ENCODE data around the gene GIMAP7. TPM values are rescaled to one million over a fixed set of nuclear protein-coding genes. Genes with fewer than 3 reads are reported as not detected.
A peak's percentile ranks its signal among the peaks of the same experiment; 100 is the strongest.

The GIMAP7 gene
- total and polyA plus RNA-seq, 2 donors: 48.1 to 69.0 TPM

GRCh38 chr7:150562919-150563318 lies 48.2 kb downstream of the GIMAP7 start:
- 97% methylated on average over 2 of the region's 2 CpGs for WGBS
- H3K27ac ChIP-seq (ENCODE audit: low read depth in 1 of 2, low read length in 1 of 2): no peak overlapping the region

GRCh38 chr7:150564006-150564405 lies 49.3 kb downstream of the GIMAP7 start:
- H3K27me3 ChIP-seq (ENCODE audit: control insufficient read depth in 2 of 2, insufficient read depth in 1 of 2, low read length in 1 of 2): no peaks in the 10 kb centered on the region
- WGBS: 49% methylated on average over 5 of the region's 5 CpGs
- H3K36me3 ChIP-seq (ENCODE audit: control insufficient read depth in 2 of 2, insufficient read depth in 2 of 2, low read length in 1 of 2): no peaks in the 10 kb centered on the region
- peaks cover 0 to 4% of the 10 kb centered on the region in 2 donors for H3K4me1 ChIP-seq (ENCODE audit: control insufficient read depth in 2 of 2, insufficient read depth in 2 of 2, low read length in 2 of 2)
- no peak for DNase-seq (ENCODE audit: low read depth in 6 of 9, low spot score in 9 of 9)
- no peak overlapping the region for H3K4me3 ChIP-seq (ENCODE audit: low read length in 2 of 2)
- no peak overlapping the region for H3K27ac ChIP-seq (ENCODE audit: low read depth in 1 of 2, low read length in 1 of 2)
- peaks cover 0 to 17% of the 10 kb centered on the region in 2 donors for H3K9me3 ChIP-seq (ENCODE audit: control insufficient read depth in 2 of 2, insufficient read depth in 1 of 2, low read length in 1 of 2)

More at GRCh38 chr7:150562919-150563318, 48.2 kb downstream of the GIMAP7 start:
- no peak for DNase-seq (ENCODE audit: low read depth in 6 of 9, low spot score in 9 of 9)
- Histone ChIP-seq H3K36me3 (ENCODE audit: control insufficient read depth in 2 of 2, insufficient read depth in 2 of 2, low read length in 1 of 2) (no peaks in the 10 kb centered on the region), H3K9me3 (ENCODE audit: control insufficient read depth in 2 of 2, insufficient read depth in 1 of 2, low read length in 1 of 2) (peaks cover 0 to 17% of the 10 kb centered on the region in 2 donors), H3K27me3 (ENCODE audit: control insufficient read depth in 2 of 2, insufficient read depth in 1 of 2, low read length in 1 of 2) (no peaks in the 10 kb centered on the region), H3K4me3 (ENCODE audit: low read length in 2 of 2) (no peak overlapping the region), H3K4me1 (ENCODE audit: control insufficient read depth in 2 of 2, insufficient read depth in 2 of 2, low read length in 2 of 2) (peaks cover 0 to 4% of the 10 kb centered on the region in 2 donors)

GRCh38 chr7:150564566-150564965 lies 49.9 kb downstream of the GIMAP7 start:
- H3K4me3 ChIP-seq (ENCODE audit: low read length in 2 of 2): no peak overlapping the region
- H3K4me1 ChIP-seq (ENCODE audit: control insufficient read depth in 2 of 2, insufficient read depth in 2 of 2, low read length in 2 of 2): peaks cover 0 to 4% of the 10 kb centered on the region in 2 donors
- peaks cover 0 to 13% of the 10 kb centered on the region in 2 donors for H3K9me3 ChIP-seq (ENCODE audit: control insufficient read depth in 2 of 2, insufficient read depth in 1 of 2, low read length in 1 of 2)
- no peak for DNase-seq (ENCODE audit: low read depth in 6 of 9, low spot score in 9 of 9)
- no peak overlapping the region for H3K27ac ChIP-seq (ENCODE audit: low read depth in 1 of 2, low read length in 1 of 2)
- 80% methylated on average over 3 of the region's 3 CpGs for WGBS
- no peaks in the 10 kb centered on the region for H3K36me3 ChIP-seq (ENCODE audit: control insufficient read depth in 2 of 2, insufficient read depth in 2 of 2, low read length in 1 of 2)
- H3K27me3 ChIP-seq (ENCODE audit: control insufficient read depth in 2 of 2, insufficient read depth in 1 of 2, low read length in 1 of 2): no peaks in the 10 kb centered on the region

- Histone ChIP-seq H3K9me3 (ENCODE audit: control insufficient read depth in 2 of 2, insufficient read depth in 1 of 2, low read length in 1 of 2) (peaks cover 0 to 11% of the 10 kb centered on the region in 2 donors), H3K36me3 (ENCODE audit: control insufficient read depth in 2 of 2, insufficient read depth in 2 of 2, low read length in 1 of 2) (peaks cover 0 to 3% of the 10 kb centered on the region in 2 donors), H3K4me3 (ENCODE audit: low read length in 2 of 2) (no peak overlapping the region), H3K27me3 (ENCODE audit: control insufficient read depth in 2 of 2, insufficient read depth in 1 of 2, low read length in 1 of 2) (no peaks in the 10 kb centered on the region), H3K4me1 (ENCODE audit: control insufficient read depth in 2 of 2, insufficient read depth in 2 of 2, low read length in 2 of 2) (peaks cover 0 to 4% of the 10 kb centered on the region in 2 donors), H3K27ac (ENCODE audit: low read depth in 1 of 2, low read length in 1 of 2) (no peak overlapping the region)
- no peak for DNase-seq (ENCODE audit: low read depth in 6 of 9, low spot score in 9 of 9)
- WGBS: 98% methylated on average over 7 of the region's 7 CpGs
These were observed 50.6 kb downstream of the GIMAP7 start for GRCh38 chr7:150565239-150565638.

GRCh38 chr7:150566123-150566522 lies 51.5 kb downstream of the GIMAP7 start:
- peaks cover 0 to 3% of the 10 kb centered on the region in 2 donors for H3K36me3 ChIP-seq (ENCODE audit: control insufficient read depth in 2 of 2, insufficient read depth in 2 of 2, low read length in 1 of 2)
- no peak overlapping the region for H3K4me3 ChIP-seq (ENCODE audit: low read length in 2 of 2)
- H3K27me3 ChIP-seq (ENCODE audit: control insufficient read depth in 2 of 2, insufficient read depth in 1 of 2, low read length in 1 of 2): no peaks in the 10 kb centered on the region
- H3K4me1 ChIP-seq (ENCODE audit: control insufficient read depth in 2 of 2, insufficient read depth in 2 of 2, low read length in 2 of 2): peaks cover 0 to 4% of the 10 kb centered on the region in 2 donors
- H3K27ac ChIP-seq (ENCODE audit: low read depth in 1 of 2, low read length in 1 of 2): no peak overlapping the region
- 94% methylated on average over 3 of the region's 3 CpGs for WGBS
- DNase-seq (ENCODE audit: low read depth in 6 of 9, low spot score in 9 of 9): no peak
- peaks cover 0 to 2% of the 10 kb centered on the region in 2 donors for H3K9me3 ChIP-seq (ENCODE audit: control insufficient read depth in 2 of 2, insufficient read depth in 1 of 2, low read length in 1 of 2)

GRCh38 chr7:150566572-150566971 lies 51.9 kb downstream of the GIMAP7 start:
- no peak for DNase-seq (ENCODE audit: low read depth in 6 of 9, low spot score in 9 of 9)
- H3K36me3 ChIP-seq (ENCODE audit: control insufficient read depth in 2 of 2, insufficient read depth in 2 of 2, low read length in 1 of 2): peaks cover 0 to 3% of the 10 kb centered on the region in 2 donors
- no peaks in the 10 kb centered on the region for H3K9me3 ChIP-seq (ENCODE audit: control insufficient read depth in 2 of 2, insufficient read depth in 1 of 2, low read length in 1 of 2)
- no peak overlapping the region for H3K27ac ChIP-seq (ENCODE audit: low read depth in 1 of 2, low read length in 1 of 2)
- H3K4me1 ChIP-seq (ENCODE audit: control insufficient read depth in 2 of 2, insufficient read depth in 2 of 2, low read length in 2 of 2): peaks cover 0 to 4% of the 10 kb centered on the region in 2 donors
- WGBS: 99% methylated on average over 1 of the region's 1 CpG
- no peaks in the 10 kb centered on the region for H3K27me3 ChIP-seq (ENCODE audit: control insufficient read depth in 2 of 2, insufficient read depth in 1 of 2, low read length in 1 of 2)
- no peak overlapping the region for H3K4me3 ChIP-seq (ENCODE audit: low read length in 2 of 2)

- Histone ChIP-seq H3K4me1 (ENCODE audit: control insufficient read depth in 2 of 2, insufficient read depth in 2 of 2, low read length in 2 of 2) (peaks cover 0 to 4% of the 10 kb centered on the region in 2 donors), H3K27me3 (ENCODE audit: control insufficient read depth in 2 of 2, insufficient read depth in 1 of 2, low read length in 1 of 2) (no peaks in the 10 kb centered on the region), H3K9me3 (ENCODE audit: control insufficient read depth in 2 of 2, insufficient read depth in 1 of 2, low read length in 1 of 2) (peaks cover 0 to 4% of the 10 kb centered on the region in 2 donors), H3K36me3 (ENCODE audit: control insufficient read depth in 2 of 2, insufficient read depth in 2 of 2, low read length in 1 of 2) (peaks cover 0 to 3% of the 10 kb centered on the region in 2 donors), H3K4me3 (ENCODE audit: low read length in 2 of 2) (peak within 1 kb of the TSS; percentile 31 to 40), H3K27ac (ENCODE audit: low read depth in 1 of 2, low read length in 1 of 2) (peak within 1 kb of the TSS; percentile 34 to 46)
- 51% methylated on average over 9 of the region's 9 CpGs for WGBS
- DNase-seq (ENCODE audit: low read depth in 6 of 9, low spot score in 9 of 9): peak in 1 of 9 donors; percentile 48
These were observed 52.5 kb downstream of the GIMAP7 start, which contains the start of gene GIMAP4 for GRCh38 chr7:150567169-150567568. Gene GIMAP4, plus strand, starts transcription at chr7:150567390. Its CDS starts 2,512 bp downstream, at chr7:150569902.

- Histone ChIP-seq H3K36me3 (ENCODE audit: control insufficient read depth in 2 of 2, insufficient read depth in 2 of 2, low read length in 1 of 2) (peaks cover 0 to 7% of the 10 kb centered on the region in 2 donors), H3K9me3 (ENCODE audit: control insufficient read depth in 2 of 2, insufficient read depth in 1 of 2, low read length in 1 of 2) (peaks cover 0 to 5% of the 10 kb centered on the region in 2 donors), H3K27me3 (ENCODE audit: control insufficient read depth in 2 of 2, insufficient read depth in 1 of 2, low read length in 1 of 2) (no peaks in the 10 kb centered on the region), H3K4me3 (ENCODE audit: low read length in 2 of 2) (peak overlapping the region; percentile 31 to 40), H3K4me1 (ENCODE audit: control insufficient read depth in 2 of 2, insufficient read depth in 2 of 2, low read length in 2 of 2) (peaks cover 0 to 4% of the 10 kb centered on the region in 2 donors), H3K27ac (ENCODE audit: low read depth in 1 of 2, low read length in 1 of 2) (peak overlapping the region; percentile 29 to 46)
- DNase-seq (ENCODE audit: low read depth in 6 of 9, low spot score in 9 of 9): no peak
- 74% methylated on average over 3 of the region's 3 CpGs for WGBS
These were observed 53.2 kb downstream of the GIMAP7 start for GRCh38 chr7:150567871-150568301.

GRCh38 chr7:150568714-150569113 lies 54.0 kb downstream of the GIMAP7 start:
- no peaks in the 10 kb centered on the region for H3K27me3 ChIP-seq (ENCODE audit: control insufficient read depth in 2 of 2, insufficient read depth in 1 of 2, low read length in 1 of 2)
- peak overlapping the region in 1 of 2 donors; percentile 40 for H3K4me3 ChIP-seq (ENCODE audit: low read length in 2 of 2)
- peak overlapping the region in 1 of 2 donors; percentile 34 for H3K27ac ChIP-seq (ENCODE audit: low read depth in 1 of 2, low read length in 1 of 2)
- H3K4me1 ChIP-seq (ENCODE audit: control insufficient read depth in 2 of 2, insufficient read depth in 2 of 2, low read length in 2 of 2): peaks cover 0 to 4% of the 10 kb centered on the region in 2 donors
- peaks cover 0 to 5% of the 10 kb centered on the region in 2 donors for H3K9me3 ChIP-seq (ENCODE audit: control insufficient read depth in 2 of 2, insufficient read depth in 1 of 2, low read length in 1 of 2)
- no peak for DNase-seq (ENCODE audit: low read depth in 6 of 9, low spot score in 9 of 9)
- WGBS: 84% methylated on average over 2 of the region's 2 CpGs
- H3K36me3 ChIP-seq (ENCODE audit: control insufficient read depth in 2 of 2, insufficient read depth in 2 of 2, low read length in 1 of 2): peaks cover 0 to 7% of the 10 kb centered on the region in 2 donors
